H9 (cell line): ENCODE data around the gene TSPAN18. TPM values are rescaled to one million over a fixed set of nuclear protein-coding genes. Genes with fewer than 3 reads are reported as not detected.

Source experiments
- DNase-seq: peaks from one replicate; pipeline ENCODE4 v3.0.0-alpha.2; 2017
- H2AFZ ChIP-seq: one replicate; pipeline ENCODE4 v1.6.1; 2013; ENCODE audit warnings: mild to moderate bottlenecking, low read length, control low read depth, moderate library complexity
- H2AK5ac ChIP-seq: 2 replicates; pipeline ENCODE4 v1.6.1; 2013; ENCODE audit warnings: low read length, control low read depth, mixed read lengths; ENCODE audit not compliant: insufficient read length
- H2BK120ac ChIP-seq: one replicate; pipeline ENCODE4 v1.6.1; 2013; ENCODE audit warnings: low read depth, mild to moderate bottlenecking, low read length, control low read depth, inconsistent platforms; ENCODE audit not compliant: poor library complexity, severe bottlenecking
- H2BK12ac ChIP-seq: 2 replicates; pipeline ENCODE4 v1.6.1; 2013; ENCODE audit warnings: low read length, control low read depth, mixed read lengths, low read depth; ENCODE audit not compliant: insufficient read length
- H2BK15ac ChIP-seq: 2 replicates; pipeline ENCODE4 v1.6.1; 2013; ENCODE audit warnings: low read depth, low read length, control low read depth
- H2BK20ac ChIP-seq: one replicate; pipeline ENCODE4 v1.6.1; 2013; ENCODE audit warnings: low read depth, mild to moderate bottlenecking, low read length, control low read depth, inconsistent platforms; ENCODE audit not compliant: poor library complexity, severe bottlenecking
- H2BK5ac ChIP-seq: 2 replicates; pipeline ENCODE4 v1.6.1; 2013; ENCODE audit warnings: low read length, control low read depth, mixed read lengths; ENCODE audit not compliant: insufficient read length
- H3K14ac ChIP-seq: 2 replicates; pipeline ENCODE4 v1.6.1; 2013; ENCODE audit warnings: low read length, control low read depth; ENCODE audit not compliant: insufficient read depth
- H3K18ac ChIP-seq: 2 replicates; pipeline ENCODE4 v1.6.1; 2013; ENCODE audit warnings: low read depth, mild to moderate bottlenecking, mixed read lengths, low read length, control low read depth; ENCODE audit not compliant: insufficient read length
- H3K23ac ChIP-seq: 2 replicates; pipeline ENCODE4 v1.6.1; 2013; ENCODE audit warnings: low read length, control low read depth, mixed read lengths, low read depth; ENCODE audit not compliant: insufficient read length
- H3K23me2 ChIP-seq: 2 replicates; pipeline ENCODE4 v1.6.1; 2013; ENCODE audit warnings: low read depth, mild to moderate bottlenecking, mixed read lengths, low read length, control low read depth; ENCODE audit not compliant: insufficient read length, poor library complexity, severe bottlenecking
- H3K27ac ChIP-seq: 2 replicates; pipeline ENCODE4 v1.5.1; 2013; ENCODE audit warnings: low read length, control low read depth, mixed read lengths, low read depth; ENCODE audit not compliant: insufficient read length
- H3K27me3 ChIP-seq: 2 replicates; pipeline ENCODE4 v1.6.1; 2013; ENCODE audit warnings: low read length, control low read depth, inconsistent platforms; ENCODE audit not compliant: insufficient read depth
- H3K4ac ChIP-seq: 2 replicates; pipeline ENCODE4 v1.6.1; 2013; ENCODE audit warnings: low read depth, mild to moderate bottlenecking, control low read depth, inconsistent platforms, low read length, moderate library complexity
- H3K4me1 ChIP-seq: 2 replicates; pipeline ENCODE4 v1.6.1; 2013; ENCODE audit warnings: low read length, control low read depth, inconsistent platforms; ENCODE audit not compliant: insufficient read depth
- H3K4me2 ChIP-seq: 2 replicates; pipeline ENCODE4 v1.6.1; 2013; ENCODE audit warnings: low read length, control low read depth, mixed read lengths; ENCODE audit not compliant: insufficient read length, insufficient read depth
- H3K56ac ChIP-seq: 2 replicates; pipeline ENCODE4 v1.6.1; 2013; ENCODE audit warnings: low read depth, mild to moderate bottlenecking, mixed read lengths, low read length, control low read depth; ENCODE audit not compliant: insufficient read length
- H3K79me1 ChIP-seq: 2 replicates; pipeline ENCODE4 v1.6.1; 2013; ENCODE audit warnings: low read depth, mild to moderate bottlenecking, moderate library complexity, low read length, control low read depth, inconsistent platforms; ENCODE audit not compliant: insufficient read depth, poor library complexity, severe bottlenecking
- H3K79me2 ChIP-seq: 2 replicates; pipeline ENCODE4 v1.6.1; 2013; ENCODE audit warnings: low read length, control low read depth, inconsistent platforms; ENCODE audit not compliant: insufficient read depth
- H3K9ac ChIP-seq: 2 replicates; pipeline ENCODE4 v1.6.1; 2013; ENCODE audit warnings: low read length, control low read depth, mixed read lengths; ENCODE audit not compliant: insufficient read length; ENCODE audit errors: extremely low read depth
- H3K9me3 ChIP-seq: one replicate; pipeline ENCODE4 v1.6.1; 2013; ENCODE audit warnings: low read depth, low read length, inconsistent platforms; ENCODE audit not compliant: control insufficient read depth
- H3T11ph ChIP-seq: one replicate; pipeline ENCODE4 v1.6.1; 2013; ENCODE audit warnings: mild to moderate bottlenecking, low read length, control low read depth, inconsistent platforms
- H4K20me1 ChIP-seq: one replicate; pipeline ENCODE4 v1.6.1; 2013; ENCODE audit not compliant: control insufficient read depth, insufficient read length, insufficient read depth
- H4K5ac ChIP-seq: 2 replicates; pipeline ENCODE4 v1.6.1; 2013; ENCODE audit warnings: low read depth, mild to moderate bottlenecking, mixed read lengths, low read length, control low read depth; ENCODE audit not compliant: insufficient read length
- H4K8ac ChIP-seq: replicated peaks from 2 replicates; pipeline ENCODE4 v1.6.1; 2013; ENCODE audit warnings: low read length, control low read depth, mixed read lengths, low read depth; ENCODE audit not compliant: insufficient read length
- H4K91ac ChIP-seq: 2 replicates; pipeline ENCODE4 v1.6.1; 2013; ENCODE audit warnings: low read depth, mild to moderate bottlenecking, moderate library complexity, mixed read lengths, low read length, control low read depth; ENCODE audit not compliant: insufficient read length
- H3K27ac Mint-ChIP-seq, 3 experiments: 2 replicates in 2 of 3; 3 replicates in 1 of 3; pipeline ENCODE4 v1.8.0; 2020 to 2021; ENCODE audit warnings: mixed read lengths in 3 of 3, mild to moderate bottlenecking in 1 of 3, moderate library complexity in 1 of 3
- H3K27me3 Mint-ChIP-seq: 2 replicates; pipeline ENCODE4 v1.8.0; 2021; ENCODE audit warnings: low read depth, mild to moderate bottlenecking, moderate library complexity, mixed read lengths
- H3K36me3 Mint-ChIP-seq, 3 experiments: 2 replicates in 2 of 3; 3 replicates in 1 of 3; pipeline ENCODE4 v1.8.0; 2020 to 2021; ENCODE audit warnings: low read depth in 3 of 3, mixed read lengths in 3 of 3; ENCODE audit not compliant: insufficient read depth in 1 of 3
- H3K4me1 Mint-ChIP-seq, 2 experiments: 2 replicates each; pipeline ENCODE4 v1.8.0; 2020; ENCODE audit warnings: mixed read lengths in 2 of 2
- H3K4me3 Mint-ChIP-seq, 2 experiments: 2 replicates in 1 of 2; 3 replicates in 1 of 2; pipeline ENCODE4 v1.8.0; 2020 to 2021; ENCODE audit warnings: mild to moderate bottlenecking in 2 of 2, mixed read lengths in 2 of 2, moderate library complexity in 1 of 2
- H3K9me3 Mint-ChIP-seq, 2 experiments: 2 replicates in 1 of 2; 3 replicates in 1 of 2; pipeline ENCODE4 v1.8.0; 2020; ENCODE audit warnings: mild to moderate bottlenecking in 2 of 2, mixed read lengths in 2 of 2, moderate library complexity in 1 of 2
- CTCF ChIP-seq: fragments of 200-600 bp; sonication (generic); conservative IDR thresholded peaks from 3 replicates; pipeline ENCODE4 v1.8.0; 2021; ENCODE audit warnings: antibody characterized with exemption, mild to moderate bottlenecking
- WGBS: extraction: QIAGEN DNeasy Blood & Tissue Kit; methylation state at CpG from one replicate; pipeline ENCODE4 v1.1.7; 2013; ENCODE audit warnings: missing lambda C conversion rate, low lambda C conversion rate, mixed read lengths; ENCODE audit not compliant: insufficient read length; ENCODE audit errors: extremely low coverage; 5-methylcytosine and 5-hydroxymethylcytosine counted together
- total RNA-seq: library from RNA; stranded (reverse); gene quantifications from 2 replicates; pipeline ENCODE4 v1.2.1, GENCODE V29; 2021

TSPAN18 gene
- total RNA-seq, 1 experiment from 2014 or later = 25.3 TPM

DNA sequence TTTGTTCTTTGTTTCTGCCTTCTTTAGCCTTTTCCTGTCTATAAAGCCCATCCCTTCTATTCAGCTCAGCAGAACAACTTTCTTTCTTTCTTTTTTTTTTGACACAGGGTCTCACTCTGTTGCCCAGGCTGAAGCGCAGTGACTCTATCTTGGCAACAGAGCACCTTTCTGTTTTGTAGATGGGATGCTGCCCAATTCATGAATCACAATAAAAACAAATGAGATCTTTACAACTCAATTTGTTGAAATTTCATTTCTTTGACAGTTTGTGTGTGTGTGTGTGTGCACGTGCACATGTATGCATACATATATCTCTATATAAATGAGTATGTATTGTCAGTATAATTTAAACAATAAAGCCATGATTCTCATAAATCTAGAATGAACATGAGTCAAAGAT, 25.5 kb downstream of the TSPAN18 start:
- H3K4me1 Mint-ChIP-seq = peaks cover 61 to 69% of the 10 kb centered on the region in 2 experiments
- no peak overlapping the region for H2AFZ ChIP-seq
- H4K8ac ChIP-seq = no peak overlapping the region
- H3K79me2 ChIP-seq = no peaks in the 10 kb centered on the region
- no peak overlapping the region for H3K27ac Mint-ChIP-seq
- no peaks in the 10 kb centered on the region for H3K79me1 ChIP-seq
- no peak overlapping the region for H3K9ac ChIP-seq
- no peak overlapping the region for H3K56ac ChIP-seq
- no peak overlapping the region for H2BK15ac ChIP-seq
- H2BK5ac ChIP-seq = no peak overlapping the region
- H2BK20ac ChIP-seq = no peak overlapping the region
- H3K27ac ChIP-seq = no peak overlapping the region
- no peak overlapping the region for H3K23ac ChIP-seq
- no peak for DNase-seq
- no peak overlapping the region for H3K4ac ChIP-seq
- no peaks in the 10 kb centered on the region for H4K20me1 ChIP-seq
- peaks cover 9% of the 10 kb centered on the region; the same call in 1 of the 2 replicates for H3K27me3 ChIP-seq
- no peak overlapping the region for H3T11ph ChIP-seq
- no peak overlapping the region for H3K4me3 Mint-ChIP-seq
- no peak for TF ChIP-seq CTCF
- H3K36me3 Mint-ChIP-seq = peaks cover 0 to 4% (median 2%) of the 10 kb centered on the region in 3 experiments; a peak in 2 of 7 replicates
- no peak overlapping the region for H3K4me2 ChIP-seq
- no peak overlapping the region for H3K18ac ChIP-seq
- no CpG with 5 or more reads among the region's 2 CpGs for WGBS
- no peak overlapping the region for H2AK5ac ChIP-seq
- no peak overlapping the region for H4K5ac ChIP-seq
- H4K91ac ChIP-seq = no peak overlapping the region
- no peak overlapping the region for H2BK12ac ChIP-seq
- no peaks in the 10 kb centered on the region for H3K9me3 ChIP-seq
- H3K27me3 Mint-ChIP-seq = peaks cover 53% of the 10 kb centered on the region
- peaks cover 0 to under 1% of the 10 kb centered on the region in 2 experiments; a peak in 2 of 5 replicates for H3K9me3 Mint-ChIP-seq
- no peak overlapping the region for H2BK120ac ChIP-seq
- H3K14ac ChIP-seq = no peak overlapping the region
- H3K4me1 ChIP-seq = peaks cover 18% of the 10 kb centered on the region; the same call in 1 of the 2 replicates
- H3K23me2 ChIP-seq = no peaks in the 10 kb centered on the region
